ENCODE measurements around the gene GJD3. TPM values are rescaled to one million over a fixed set of nuclear protein-coding genes. Genes with fewer than 3 reads are reported as not detected.

GJD3 gene
- polyA plus RNA-seq, 3 donors, result 0.34 TPM; not detected in 2

Other genes starting within 250 kb of the GJD3 start
- gene MSL1, start 242.8 kb downstream of the GJD3 start, polyA plus RNA-seq (ENCODE audit: insufficient read length in 3 of 3), result 100 to 1,000 TPM; 136 to 182 (median 159) TPM
- 100 to 1,000 TPM in 2 of 3 donors, 10 to 100 TPM in 1; 87.2 to 115 (median 112) TPM for gene CASC3, start 224.2 kb downstream of the GJD3 start, polyA plus RNA-seq (ENCODE audit: insufficient read length in 3 of 3)
- gene RAPGEFL1, start 187.3 kb downstream of the GJD3 start, polyA plus RNA-seq (ENCODE audit: insufficient read length in 3 of 3), result 10 to 100 TPM in 2 of 3 donors, 1 to 10 TPM in 1; 8.1 to 16.2 (median 12.8) TPM
- 10 to 100 TPM; 25.9 to 35.6 (median 34.1) TPM for gene WIPF2, start 145.4 kb downstream of the GJD3 start, polyA plus RNA-seq (ENCODE audit: insufficient read length in 3 of 3)
- 10 to 100 TPM; 23.1 to 27.2 (median 24.2) TPM for gene CDC6, start 76.9 kb downstream of the GJD3 start, polyA plus RNA-seq (ENCODE audit: insufficient read length in 3 of 3)
- 10 to 100 TPM; 37.7 to 41.5 (median 40.2) TPM for gene RARA, start 55.6 kb downstream of the GJD3 start, polyA plus RNA-seq (ENCODE audit: insufficient read length in 3 of 3)
- gene TOP2A, start 53.2 kb upstream of the GJD3 start, polyA plus RNA-seq (ENCODE audit: insufficient read length in 3 of 3), result 100 to 1,000 TPM; 157 to 176 (median 174) TPM
- 100 to 1,000 TPM; 341 to 358 (median 349) TPM for gene IGFBP4, start 78.7 kb upstream of the GJD3 start, polyA plus RNA-seq (ENCODE audit: insufficient read length in 3 of 3)
- gene TNS4, start 136.9 kb upstream of the GJD3 start, polyA plus RNA-seq (ENCODE audit: insufficient read length in 3 of 3), result under 1 TPM in 2 of 3 donors, not detected in 1; 0.01 to 0.08 TPM
- under 1 TPM; 0.24 to 0.65 (median 0.54) TPM for gene CCR7, start 200.7 kb upstream of the GJD3 start, polyA plus RNA-seq (ENCODE audit: insufficient read length in 3 of 3)

Measured in renal pelvis (tissue), 3 donors.